HG03280 (cell line): Measurements from ENCODE around the gene CDK9.
"Not testable (repeated sequence)": the region's sequence is repeated elsewhere in the genome, so short reads cannot be mapped to it uniquely, and the experiment has no call there.

Experiments used
- ATAC-seq: cut with Tn5 transposase; IDR thresholded peaks from one replicate; pipeline ENCODE4 v1.9.1; 2021; ENCODE audit warnings: mild to moderate bottlenecking, moderate library complexity; ENCODE audit not compliant: unreplicated experiment

The CDK9 gene

DNA sequence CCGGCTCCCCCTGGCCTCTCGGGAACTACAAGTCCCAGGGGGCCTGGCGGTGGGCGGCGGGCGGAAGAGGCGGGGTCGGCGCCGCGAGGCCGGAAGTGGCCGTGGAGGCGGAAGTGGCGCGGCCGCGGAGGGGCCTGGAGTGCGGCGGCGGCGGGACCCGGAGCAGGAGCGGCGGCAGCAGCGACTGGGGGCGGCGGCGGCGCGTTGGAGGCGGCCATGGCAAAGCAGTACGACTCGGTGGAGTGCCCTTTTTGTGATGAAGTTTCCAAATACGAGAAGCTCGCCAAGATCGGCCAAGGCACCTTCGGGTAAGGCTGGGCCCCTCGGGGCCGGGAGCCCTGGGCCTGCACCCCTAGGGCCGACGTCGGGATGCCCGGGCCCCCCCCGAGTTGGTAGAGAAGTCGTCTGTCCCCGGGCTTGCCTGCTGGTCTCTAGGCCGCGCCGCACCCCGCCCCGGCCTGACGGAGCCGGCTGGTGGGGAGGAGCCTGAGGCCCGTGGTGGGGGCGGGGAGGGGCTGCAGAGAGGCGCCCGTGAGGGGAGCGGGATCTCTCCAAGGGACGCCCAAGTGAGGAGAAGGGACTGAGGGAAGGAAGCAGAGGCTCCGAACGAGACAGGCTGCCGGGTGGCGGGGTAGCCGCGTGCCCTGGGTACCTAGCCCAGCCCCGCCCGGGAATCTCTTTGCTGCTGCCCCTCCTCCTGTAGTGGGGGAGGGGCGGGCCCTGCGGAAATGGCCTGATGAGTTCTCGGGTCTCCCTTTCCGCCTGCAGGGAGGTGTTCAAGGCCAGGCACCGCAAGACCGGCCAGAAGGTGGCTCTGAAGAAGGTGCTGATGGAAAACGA lies at the start of gene CDK9:
TSS of gene CDK9 (plus strand) at position 102 of the 840 bp plus-strand sequence. CDS start at position 217, 115 bp downstream.
- ATAC-seq: peak; percentile 69

DNA sequence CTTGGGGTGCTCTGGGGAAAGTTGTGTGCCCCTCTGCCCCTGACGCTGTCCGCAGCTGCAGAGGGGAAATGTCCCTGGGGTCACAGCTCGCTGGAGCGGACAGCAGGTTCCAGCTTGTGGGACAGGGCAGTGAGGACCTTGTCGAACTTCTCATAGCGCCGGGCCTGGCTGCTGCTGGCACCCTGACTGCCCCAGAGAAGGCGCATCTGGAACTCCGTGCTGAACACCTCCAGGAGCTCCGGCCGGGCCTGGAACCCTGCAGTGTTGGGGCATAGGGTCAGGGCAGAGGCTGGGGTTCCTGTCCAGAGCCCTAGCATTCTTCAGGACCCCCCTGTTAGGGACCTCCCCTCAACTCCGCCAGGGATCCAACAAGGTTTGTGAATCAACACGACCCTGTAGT lies 47.2 kb upstream of the CDK9 start:
- no peak for ATAC-seq

DNA sequence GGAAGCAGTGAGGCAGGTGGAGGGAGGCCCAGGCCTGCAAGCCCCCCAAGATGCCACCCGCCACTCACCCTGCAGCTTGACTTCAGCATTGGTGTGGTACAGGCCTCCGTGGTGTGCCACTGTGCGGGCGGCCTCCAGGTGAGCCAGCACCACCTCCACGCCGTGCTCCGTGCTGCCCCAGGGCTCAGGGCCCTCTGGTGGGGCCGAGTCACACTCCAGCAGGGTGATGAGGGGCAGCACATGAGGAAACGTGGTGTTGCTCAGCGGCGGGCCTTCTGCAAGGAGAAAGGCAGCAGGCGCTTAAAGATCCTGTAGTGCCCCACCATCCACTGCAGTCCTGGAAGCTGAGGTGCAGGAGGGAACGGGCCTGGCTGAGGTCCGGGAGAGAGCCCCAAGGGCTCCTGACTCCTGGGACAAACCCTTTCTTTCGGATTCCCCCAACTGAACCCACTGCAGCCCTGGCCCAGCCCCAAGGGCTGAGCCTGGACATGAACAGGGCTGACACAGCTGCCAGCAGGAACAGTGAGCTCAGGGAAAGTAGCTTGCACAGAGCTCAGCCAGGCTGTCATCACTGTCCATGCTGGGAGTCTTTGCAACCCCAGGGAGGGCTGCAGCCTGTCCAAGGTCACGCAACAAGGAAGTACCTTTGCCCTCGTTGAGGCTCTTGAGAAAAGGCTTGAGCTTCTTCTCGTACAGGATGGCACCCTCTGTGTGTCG lies 46.1 kb upstream of the CDK9 start:
- ATAC-seq: no peak

DNA sequence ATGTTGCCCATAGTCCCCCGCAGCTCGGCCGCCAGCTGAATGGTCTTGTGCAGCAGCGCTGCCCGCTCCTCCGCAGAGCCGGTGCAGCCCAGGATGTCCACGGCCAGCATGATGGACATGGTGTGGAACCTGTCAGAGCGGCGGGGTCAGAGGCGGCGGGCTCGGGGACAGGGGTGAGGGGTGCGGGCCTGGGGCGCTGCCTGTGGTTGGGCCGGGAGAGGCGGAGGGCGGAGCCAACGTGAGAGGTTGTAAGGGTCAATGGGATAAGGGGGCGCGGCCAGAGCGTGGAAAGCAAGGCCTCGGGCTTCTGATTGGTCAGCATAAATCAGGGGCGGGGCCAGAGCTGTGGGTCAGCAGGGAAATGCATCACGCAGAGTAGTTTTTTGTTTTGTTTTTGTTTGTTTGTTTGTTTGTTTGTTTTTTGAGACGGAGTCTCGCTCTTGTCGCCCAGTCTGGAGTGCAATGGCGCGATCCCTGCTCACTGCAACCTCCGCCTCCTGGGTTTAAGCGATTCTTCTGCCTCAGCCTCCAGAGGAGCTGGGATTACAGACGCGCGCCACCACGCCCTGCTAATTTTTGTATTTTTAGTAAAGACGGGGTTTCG lies 43.9 kb upstream of the CDK9 start:
- no peak for ATAC-seq

DNA sequence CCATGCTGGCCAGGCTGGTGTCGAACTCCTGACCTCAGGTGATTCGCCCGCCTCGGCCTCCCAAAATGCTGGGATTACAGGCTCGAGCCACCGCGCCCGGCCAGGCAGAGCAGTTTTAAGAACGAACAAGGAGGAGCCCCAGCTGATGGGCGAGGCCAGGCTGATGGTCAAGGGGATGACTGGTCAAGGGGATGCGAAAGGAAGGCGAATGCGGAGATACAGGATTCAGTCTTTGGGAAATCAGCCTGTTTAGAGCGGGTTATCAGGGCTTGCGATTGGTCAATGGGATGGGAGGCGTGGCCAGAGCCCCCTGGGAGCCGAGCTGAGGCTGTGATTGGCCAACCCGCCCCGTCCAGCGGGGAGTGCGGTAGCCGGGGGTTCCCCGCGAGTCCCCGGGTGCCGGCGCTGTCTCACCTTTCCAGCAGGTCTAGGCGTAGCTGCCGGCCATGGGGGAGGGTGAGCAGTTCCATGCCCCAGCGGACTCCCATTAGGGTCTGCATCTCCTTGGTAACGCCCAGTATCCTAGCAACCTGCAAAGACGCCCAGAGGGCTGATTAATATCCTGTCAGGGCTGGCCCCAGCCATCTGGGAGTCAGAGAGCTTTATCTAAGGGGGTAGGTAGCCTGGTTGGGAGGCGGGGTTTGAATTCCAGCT lies 43.3 kb upstream of the CDK9 start:
- ATAC-seq: no peak

DNA sequence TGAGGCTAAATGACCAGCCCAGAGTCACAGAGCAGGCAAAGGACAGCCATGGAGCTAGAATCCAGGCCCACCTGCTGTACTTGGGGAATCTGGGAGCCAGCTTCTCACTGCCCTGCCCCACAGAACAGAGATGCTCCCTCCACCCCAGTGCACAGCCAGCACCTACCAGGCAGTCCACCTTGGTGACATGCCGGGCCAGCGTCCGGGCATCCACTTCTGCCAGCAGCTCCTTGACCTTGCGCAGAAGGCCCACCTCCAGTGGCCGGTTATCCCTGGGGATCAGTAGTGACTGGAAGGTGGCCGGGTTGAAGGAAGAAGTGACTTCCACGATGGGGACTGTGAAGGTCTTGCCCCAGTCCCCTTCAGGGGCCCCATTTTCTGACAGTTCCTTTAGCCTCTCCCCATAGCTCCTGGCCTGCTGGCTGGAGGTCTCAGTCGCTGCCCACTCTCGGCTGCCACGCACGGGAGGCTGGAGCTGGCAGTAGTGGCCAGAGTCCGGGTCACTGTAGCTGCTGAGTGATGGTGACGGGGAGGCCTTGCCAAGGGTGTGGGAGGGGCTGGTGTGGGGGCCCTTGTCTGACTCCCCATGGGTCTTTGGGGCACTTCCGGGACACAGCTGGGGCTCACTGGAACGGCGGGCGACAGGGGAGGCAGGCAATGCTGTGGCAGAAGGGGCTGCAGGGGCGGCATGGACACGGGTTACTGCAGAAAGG lies 41.3 kb upstream of the CDK9 start:
- ATAC-seq: no peak

DNA sequence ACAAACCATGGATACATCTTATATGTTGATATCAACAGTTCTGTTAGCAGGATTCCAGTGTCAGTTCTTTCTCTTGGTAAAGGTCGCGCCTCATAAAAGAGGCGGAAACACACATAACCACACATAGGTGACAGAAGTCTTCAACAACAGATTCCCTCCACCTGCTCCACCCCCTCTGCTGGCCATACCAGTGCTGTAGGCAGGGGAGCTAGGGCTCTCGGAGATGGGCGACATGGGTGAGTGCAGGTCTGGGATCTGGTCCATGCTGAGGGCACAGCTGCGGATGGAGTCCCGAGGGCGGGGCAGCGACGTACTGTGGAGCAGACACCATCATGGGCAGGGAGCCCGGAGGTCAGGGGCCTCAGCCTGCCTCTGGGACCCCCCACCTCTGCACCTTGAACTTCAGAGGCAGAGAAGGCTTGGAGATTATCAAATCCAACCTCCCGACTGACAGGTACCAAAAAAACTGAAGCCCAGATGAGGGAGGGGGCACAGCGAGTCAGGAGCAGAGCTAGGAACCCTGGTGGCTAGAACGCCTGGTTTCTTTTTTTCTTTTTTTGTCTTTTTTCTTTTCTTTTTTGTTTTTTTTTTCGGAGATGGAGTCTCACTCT lies 38.8 kb upstream of the CDK9 start:
- no peak for ATAC-seq

DNA sequence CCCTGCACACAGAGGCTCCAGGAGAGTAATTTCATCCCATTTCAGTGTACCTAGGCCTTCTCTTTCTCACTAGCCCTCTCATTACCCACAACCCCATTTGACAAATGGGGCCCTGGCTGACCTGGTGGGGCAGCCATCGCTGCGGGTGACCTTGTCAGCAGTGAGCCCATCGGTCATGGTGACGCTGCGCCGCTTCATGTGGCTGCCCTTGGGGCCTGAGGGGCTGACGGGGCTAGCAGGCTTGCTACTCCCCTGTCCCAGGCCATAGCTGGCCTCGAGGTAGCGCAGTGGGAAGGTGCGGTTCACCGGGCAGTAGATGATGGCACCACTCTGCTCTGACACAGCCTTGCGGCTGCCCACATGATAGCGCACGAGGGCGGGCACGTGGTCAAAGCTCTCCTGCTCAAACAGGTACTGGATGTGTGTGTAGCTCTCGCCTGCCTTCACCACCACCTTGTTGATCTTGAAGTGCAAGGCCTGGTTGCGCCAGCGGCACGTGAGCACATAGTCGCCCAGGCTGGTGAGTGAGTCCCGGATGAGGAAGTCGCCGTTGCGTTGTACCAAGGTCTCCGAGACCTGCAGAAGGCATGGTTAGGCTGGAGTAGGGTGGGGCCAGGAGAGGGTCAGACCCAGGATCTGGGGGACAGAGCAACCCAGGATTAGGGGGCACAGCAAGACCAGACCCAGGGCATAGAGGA lies 36.6 kb upstream of the CDK9 start:
- no peak for ATAC-seq

DNA sequence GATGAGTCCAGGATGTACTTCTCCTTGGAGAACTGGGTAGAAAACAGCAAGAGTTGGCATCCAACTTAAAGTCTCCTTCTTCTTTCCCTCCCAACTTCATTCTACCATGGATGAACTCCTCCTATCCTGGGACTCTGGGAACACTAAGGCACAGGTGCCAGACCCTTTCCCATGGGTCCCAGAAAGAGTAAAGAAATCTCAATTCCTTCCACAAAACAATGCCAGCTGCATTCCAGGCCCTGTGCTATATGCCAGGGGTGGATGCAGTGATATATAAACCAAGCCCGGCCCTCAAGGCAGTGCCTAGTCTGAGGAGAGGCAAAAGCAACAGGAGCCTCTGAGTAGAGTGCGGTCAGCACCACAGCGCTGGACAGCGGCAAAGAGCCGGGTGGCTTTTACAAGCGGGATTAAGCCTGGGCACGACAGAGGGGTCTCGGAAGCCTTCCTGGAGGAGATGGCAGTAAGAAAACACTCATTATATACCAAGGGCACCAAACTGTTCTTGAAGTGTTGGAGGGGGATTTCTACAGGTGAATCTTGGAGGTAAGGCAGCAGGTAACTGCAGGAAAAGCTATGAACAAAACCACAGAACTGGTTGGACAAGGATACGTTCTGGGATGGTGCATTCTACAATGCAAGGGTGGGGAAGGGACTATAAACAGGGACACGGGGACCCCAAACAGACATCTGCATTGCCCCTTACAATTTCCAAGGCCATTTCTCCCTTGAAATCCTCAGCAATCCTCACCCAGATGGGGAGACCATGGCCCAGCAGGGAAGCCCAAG lies 34.4 kb upstream of the CDK9 start:
- no peak for ATAC-seq

DNA sequence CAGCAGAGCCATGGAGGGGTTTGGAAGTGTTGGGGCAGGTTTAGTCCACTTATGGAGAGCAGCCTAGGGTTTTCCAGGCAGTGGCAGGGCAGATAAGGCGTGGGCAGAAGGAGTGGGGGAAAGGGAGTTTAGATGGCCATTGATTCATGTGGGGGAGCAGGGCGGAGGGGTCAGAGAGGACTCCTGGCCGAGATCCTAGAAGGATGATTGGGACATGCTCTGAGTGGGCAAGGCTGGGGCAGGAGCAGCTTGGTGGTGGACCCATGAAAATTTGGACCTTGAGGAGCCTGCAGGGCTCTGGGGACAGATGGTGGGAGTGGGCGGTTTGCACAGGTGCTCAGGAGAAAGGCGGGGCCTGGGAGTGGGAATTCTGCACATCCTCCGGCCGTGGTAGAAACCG lies 32.7 kb upstream of the CDK9 start:
- no peak for ATAC-seq

DNA sequence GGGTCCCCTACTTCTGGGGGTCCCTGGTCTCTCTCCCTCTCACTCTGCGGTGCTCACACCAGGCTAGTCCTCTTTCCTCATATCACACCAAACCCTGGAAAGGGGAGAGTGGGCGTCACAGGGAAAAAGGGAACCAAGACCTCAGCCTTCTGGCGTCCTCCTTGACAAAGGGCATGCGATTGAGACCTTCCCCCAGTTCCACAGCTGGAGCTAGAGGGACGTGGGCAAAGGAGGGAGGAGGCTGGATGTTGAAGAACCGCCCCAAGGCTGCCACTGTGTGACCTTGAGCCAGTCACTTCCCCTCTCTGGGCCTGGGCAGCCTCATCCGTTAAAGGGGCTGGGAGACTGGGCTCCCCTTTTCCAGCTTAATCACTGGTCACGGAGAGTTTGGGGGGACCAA lies 32.2 kb upstream of the CDK9 start:
- no peak for ATAC-seq

DNA sequence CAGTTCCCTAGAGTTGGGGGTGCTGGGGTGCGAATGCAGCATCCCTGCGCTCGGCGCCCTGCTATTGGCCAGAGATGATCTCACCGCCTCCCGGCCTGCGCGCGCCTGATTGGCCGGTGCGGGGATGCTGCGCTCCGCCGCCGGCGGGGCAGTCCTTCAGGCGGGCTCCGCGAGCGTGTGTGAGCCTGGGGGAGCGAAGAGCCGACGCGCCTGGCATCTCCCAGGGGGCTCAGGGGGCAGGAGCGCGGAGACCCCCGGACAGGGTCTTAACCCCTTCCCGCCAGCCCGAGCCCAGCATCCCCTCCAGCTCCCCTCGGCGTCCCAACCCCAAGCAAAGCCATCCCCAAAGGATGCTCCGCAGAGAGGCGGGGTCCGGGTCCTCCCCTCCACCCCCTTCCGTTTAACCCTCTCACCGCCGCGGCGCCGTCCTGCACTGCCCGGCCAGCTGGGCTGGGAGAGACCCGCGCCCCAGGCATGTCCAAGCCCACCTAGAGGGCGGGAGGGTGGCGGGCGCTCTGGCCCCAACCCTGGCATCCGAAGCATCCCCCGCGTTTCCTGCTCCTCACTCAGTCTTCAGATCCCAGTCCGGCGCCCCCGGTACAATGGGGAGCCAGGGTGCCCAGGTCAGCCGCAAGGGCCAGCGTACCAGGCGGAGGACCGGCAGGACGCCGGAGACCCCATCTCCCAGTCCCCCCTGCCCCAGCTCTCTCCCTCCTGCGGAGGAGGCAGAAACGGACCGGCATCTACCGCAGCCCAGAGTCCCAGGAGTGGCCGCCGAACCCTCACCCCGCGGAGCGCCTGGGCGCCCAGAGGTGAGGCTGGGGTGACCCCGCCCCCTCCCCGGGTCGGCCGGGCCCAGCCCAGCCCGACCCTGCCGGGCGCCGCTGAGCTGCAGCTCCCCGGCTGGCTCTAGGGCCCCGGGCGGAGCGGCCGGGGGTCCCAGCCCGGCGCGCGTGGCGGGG lies 31.5 kb upstream of the CDK9 start:
- ATAC-seq: no peak

DNA sequence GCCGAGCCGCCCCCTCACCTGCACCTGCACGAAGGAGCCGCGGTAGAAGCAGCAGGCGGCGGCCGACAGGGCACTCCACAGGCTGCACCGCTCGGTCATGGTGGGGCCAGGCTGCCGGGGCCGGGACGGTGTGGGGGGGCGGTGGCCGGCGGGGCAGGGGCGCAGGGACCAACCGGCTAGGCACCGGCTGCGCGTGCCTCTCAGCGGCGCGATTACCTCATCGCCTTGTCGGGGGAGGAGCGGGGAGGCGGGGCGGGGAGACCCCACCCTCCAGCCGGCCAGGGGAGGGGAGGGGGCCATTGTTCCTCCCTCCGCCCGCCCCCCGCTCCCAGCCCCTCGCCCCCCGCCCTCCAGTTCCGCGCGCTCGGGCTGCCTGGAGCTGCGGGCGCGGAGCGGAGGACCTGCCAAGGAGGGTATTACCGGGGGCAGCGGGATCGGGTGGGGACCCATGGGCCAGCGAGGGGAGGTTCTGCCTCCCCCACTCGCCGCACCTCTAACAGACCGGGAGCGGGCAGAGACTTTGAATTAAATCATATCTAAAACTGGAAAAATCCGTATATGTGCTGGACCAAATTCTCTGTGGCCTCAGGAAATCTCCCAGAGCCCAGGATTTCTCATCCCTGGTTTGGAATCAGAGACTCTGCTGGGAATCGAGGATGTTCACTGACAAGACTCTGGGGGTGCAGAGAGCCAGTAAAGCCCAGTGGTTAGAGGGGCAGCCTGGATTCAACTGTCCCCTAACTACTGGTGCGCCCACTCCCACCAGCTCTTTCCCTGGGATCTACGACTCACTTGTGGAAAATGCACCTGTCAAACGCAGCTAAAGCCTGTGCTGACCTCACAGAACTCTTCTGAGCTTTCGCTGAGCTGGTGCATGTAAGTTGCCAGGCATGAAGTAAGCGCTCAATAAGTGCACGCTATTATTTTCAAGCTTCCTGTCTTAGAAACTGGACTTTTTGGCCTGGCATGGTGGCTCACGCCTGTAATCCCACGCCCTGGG lies 30.5 kb upstream of the CDK9 start:
- ATAC-seq: no peak

DNA sequence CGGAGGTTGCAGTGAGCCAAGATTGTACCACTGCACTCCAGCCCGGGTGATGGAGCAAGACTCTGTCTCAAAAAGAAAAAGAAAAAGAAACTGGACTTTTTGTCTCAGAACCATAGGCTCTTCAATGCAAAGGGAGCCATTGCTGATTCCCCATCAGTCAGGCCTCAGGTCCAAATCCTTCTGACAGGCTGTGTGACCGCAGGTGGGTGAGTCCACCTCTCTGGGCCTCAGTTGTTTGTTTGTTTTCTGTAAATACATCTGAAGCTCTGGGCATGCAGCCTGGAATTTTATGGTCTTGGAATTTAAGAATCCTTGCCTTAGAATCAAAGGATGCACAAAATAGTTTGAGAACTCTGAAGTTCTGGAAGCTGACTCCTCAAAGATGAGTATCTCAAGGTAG lies 29.6 kb upstream of the CDK9 start:
- ATAC-seq: no peak

DNA sequence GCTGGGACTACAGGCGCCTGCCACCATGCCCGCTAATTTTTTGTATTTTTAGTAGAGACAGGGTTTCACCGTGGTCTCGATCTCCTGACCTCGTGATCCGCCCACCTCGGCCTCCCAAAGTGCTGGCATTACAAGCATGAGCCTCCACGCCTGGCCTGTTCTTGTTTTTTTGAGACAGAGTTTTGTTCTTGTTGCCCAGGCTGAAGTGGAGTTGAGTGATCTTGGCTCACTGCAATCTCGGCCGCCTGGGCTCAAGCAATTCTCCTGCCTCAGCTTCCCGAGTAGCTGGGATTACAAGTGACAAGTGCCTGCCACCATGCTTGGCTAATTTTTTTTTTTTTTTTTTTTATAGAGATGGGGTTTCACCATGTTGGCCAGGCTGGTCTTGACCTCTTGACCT lies 29.1 kb upstream of the CDK9 start:
- not testable (repeated sequence) for ATAC-seq

DNA sequence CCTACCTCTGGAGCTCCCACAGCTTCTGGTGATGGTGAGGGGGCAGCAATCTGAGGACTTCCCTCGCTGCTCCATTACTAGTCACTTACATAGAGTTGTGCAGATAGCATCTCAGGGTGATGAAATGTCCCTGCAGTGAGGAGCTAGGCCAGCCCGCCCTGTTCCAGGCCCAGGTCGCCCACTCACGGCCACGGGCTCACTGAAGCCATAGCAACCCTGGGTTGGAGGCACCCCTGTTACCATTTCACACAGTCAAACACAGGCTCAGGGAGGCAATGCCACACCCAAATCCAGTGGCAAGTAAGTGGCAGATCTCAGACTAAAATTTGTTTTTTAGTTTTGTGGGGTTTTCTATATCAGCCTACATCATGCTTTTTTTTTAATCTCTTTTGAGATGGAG lies 27.0 kb upstream of the CDK9 start:
- no peak for ATAC-seq

DNA sequence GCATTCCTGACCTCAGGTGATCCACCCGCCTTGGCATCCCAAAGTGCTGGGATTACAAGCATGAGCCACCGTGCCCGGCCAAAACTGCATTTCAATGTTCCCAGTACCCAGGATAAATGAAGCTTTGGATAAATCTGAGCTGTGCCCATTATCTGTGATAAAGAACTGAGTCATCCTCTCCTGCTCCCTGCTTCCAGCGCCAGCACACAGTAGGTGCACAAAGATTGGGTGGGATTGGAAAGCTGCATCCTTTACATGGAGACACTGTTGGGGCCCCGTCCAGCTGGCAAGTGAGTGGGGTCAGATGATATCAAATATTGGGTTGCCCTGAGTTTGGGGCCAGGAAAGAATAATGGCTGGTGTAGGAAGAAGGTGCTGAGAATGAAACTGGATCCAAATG lies 24.8 kb upstream of the CDK9 start:
- no peak for ATAC-seq
